HG03066 (cell line): ENCODE results near the gene EBF3.

Experiments
- ATAC-seq: cut with Tn5 transposase; IDR thresholded peaks from one replicate; pipeline ENCODE4 v1.9.1; 2021; ENCODE audit warnings: low read depth; ENCODE audit not compliant: unreplicated experiment

The EBF3 gene

DNA sequence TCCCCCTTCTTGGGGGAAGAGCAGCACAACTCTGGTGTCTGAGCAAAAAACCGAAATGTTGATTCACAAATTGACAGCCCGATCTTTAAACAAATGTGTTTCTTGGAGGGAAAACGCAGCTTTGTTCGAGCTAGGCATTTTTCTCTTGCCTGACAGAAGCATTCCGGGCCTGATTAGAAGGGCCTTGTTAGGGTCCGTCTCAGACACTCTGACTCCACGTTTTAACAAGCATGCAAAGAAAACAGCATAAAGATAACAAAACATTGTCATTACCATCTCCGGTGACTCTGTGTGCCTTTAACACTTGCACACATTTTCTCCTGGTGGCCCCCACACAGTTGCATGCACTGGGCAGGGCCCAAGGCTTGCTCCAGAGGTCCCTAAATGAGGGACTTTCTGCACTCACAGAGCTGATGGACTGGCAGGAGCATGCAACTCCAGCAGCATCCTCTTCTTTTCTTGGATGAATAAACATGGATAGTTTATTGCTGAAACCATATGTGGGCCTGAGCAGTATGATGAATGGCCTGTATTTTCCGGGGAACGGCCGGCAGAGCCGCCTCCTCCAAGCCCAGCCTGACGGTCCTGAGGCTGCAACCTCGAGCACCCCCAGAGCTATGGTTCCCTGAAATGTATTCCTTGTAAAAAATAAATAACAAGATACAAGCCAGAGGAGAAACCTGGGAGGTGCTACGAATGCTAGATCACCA is 50.9 kb downstream of the EBF3 start:
- ATAC-seq: no peak

DNA sequence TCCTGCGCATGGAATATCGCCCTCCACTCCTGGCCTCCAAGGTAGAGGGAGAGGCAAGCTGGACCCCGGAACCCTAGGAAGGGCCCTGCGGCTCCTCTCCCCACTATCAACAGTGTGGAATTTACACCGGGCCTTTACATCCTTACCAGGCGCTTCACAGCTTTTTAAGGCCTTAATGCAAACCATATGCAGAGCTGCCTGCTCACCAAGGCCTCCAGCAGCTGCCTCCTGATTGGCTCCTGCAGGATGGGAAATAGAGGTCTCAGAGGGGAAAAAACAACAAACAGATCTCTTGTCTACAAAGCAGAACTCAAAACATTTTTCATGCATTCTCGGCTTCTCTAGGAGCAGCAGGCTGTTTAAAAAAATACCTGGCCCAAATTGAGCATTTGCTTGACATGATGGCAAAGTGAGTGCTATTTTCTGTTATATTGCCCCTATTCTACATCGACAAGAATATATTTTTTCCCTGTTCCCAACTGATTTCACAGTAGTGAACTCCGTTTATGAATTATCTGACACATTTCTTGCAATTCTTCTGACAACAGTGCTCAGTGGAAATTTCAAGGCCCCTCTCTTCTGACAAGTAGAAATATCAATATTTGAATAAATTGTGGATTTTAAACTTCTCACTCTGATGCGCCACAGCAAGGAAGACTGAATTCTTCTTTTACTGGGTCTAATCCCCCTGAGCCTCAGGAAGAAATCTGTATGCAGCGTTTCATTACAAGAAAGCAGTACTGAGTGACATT is 51.7 kb downstream of the EBF3 start:
- ATAC-seq: no peak

DNA sequence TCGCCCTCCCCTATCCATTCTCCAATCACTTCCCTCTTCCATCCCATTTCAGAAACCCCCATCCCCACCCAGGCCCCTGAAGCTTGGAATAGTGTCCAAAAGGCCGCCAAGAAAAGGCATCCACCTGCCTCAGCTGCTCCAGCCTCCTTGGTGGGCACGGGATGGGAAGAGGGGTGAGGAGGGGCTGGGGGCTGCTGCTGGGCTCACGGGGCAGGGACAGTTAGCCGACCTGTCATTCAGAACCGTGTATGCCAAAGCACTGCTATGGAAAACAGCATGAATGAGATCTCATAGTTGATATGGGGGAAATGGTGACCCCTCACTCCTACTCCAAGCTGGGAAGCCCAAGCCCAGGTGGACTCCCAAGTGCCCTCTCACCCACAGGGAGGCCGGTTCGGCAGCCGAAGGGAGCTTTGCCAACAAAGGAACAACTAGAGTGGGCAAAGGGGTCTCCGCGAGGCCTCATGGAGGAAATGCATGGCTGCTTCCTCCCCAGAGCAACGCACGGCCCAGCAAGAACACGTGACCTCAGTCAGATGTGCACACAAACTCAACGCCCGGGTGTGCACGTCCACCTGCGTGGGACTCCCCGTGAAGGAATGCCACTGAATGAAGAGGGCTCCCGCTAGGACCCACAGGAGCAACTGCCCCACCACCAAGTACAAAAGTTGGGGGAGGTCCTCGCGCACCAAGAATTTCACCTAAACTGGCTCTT is 52.5 kb downstream of the EBF3 start:
- ATAC-seq: no peak

DNA sequence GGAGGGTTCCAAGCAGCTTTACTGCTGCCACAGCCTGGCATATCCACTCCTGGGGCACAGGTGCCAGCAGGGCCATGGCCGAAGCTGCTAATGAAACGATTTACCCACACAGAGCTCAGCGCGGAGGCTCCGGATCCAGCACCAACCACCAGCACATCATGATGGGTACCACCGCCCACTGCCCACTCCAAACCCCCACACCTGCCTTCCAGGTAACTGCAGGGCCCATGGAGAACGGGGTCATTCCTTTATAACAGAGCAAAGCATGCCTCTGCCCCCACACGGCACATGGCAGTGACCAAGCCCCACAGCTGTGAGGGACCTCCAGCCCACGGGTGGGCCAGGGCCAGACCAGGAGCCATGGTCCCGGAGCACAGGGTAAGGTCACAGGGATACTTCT is 53.2 kb downstream of the EBF3 start:
- ATAC-seq: no peak

DNA sequence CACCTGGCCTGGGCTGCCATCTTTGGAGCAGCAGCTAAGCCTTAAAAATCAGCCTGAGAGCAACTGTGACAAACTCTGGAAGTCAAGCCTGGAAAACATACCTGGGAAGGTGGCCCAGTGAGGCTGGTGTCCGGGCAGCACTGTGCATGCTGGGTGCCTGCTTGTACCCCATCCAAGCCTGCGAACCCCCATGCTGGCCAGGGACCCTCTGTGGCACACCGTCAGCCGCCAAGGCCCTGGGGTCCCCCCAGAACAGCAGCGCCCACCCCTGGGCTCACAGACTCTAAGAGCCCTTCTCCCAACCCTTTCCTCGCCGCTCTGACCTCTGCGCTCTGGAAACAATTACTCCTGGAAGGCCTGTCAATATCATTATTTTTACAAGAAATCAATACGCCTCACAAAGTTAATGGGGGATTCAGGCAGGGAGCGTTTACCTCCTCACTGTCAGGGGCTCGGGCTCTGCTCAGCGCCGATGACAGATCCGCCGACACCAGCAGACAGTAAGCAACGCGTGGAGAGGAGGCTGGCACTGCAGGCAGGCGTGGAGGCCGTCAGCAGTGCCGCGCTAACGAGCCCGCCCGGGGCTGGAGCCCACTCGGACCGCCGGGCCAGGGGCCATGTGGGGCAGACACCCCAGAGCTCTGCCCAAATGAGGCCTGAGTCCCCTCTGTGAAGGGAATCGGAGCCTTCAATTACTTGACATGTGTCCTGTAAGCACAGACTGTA is 54.4 kb downstream of the EBF3 start:
- ATAC-seq: no peak

DNA sequence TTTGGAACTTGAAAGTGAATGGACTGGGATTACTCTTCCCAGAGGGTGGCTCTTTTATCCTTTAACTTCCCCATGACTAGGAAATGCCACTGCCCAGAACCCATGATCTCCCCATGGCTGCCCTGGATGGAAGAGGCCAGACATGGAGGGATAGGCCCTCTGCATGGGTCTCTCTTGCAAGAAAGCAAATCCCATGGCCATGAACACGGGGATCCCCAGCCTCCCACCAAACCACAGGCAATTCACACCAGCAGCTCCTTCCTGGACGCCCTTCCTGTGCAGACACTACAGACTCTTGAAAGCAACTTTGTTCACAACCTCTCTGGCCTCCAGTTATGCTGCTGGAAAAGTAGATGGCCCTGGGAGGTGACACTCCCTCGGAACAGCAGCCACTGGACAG is 55.0 kb downstream of the EBF3 start:
- no peak for ATAC-seq

DNA sequence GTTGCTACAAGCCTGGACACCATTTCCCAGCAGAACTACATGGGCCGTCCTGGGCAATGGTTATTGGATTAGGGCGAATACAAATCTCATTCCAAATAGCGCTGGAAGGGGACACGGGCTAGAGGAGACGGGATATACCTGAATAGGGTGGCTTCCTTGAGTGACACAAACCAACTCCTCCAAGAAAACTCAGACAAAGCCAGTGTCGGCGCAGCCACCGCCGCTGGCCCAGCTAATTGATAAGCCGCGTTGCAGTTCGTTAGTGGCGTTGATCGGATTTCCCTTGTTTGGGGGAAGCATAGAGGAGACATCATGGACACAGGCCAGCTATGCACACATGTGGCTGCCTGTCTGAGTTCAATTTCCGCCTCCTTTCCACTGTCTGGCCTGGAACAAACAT is 55.7 kb downstream of the EBF3 start:
- ATAC-seq: no peak

DNA sequence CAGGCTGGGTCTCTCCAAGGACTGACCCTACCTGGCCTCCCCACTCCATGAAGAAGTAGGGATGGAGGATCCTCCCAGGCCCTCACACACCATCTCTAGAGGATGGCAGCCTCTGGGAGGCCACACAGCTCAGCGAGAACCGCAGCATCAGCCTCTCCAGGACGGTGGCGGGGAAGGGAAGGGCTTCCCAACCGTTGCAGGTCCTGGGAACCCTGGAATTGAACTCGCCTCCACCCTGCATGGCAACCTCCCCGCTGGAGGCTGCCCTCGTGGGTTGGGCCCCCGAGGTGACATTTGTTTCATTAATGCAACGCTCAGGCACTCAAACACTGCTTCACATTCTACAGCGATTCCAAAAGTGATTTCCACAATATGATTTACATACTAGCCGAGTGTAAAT is 58.5 kb downstream of the EBF3 start:
- ATAC-seq: no peak

DNA sequence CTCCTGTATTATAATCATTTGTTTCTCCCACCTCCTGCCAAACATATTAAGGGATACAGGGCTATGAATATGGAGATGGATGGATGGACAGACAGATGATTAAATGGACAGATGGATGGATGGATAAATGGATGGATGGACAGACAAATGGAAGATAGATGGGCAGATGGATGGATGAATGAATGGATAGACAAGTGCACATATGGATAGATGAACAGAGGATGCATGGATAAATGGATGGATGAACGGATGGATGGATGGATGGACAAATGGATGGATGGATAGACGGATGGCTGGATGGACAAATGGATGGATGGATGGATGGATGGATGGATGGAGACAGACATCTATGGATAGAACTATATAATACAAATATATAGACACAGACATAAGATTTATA is 59.8 kb downstream of the EBF3 start:
- ATAC-seq: no peak

DNA sequence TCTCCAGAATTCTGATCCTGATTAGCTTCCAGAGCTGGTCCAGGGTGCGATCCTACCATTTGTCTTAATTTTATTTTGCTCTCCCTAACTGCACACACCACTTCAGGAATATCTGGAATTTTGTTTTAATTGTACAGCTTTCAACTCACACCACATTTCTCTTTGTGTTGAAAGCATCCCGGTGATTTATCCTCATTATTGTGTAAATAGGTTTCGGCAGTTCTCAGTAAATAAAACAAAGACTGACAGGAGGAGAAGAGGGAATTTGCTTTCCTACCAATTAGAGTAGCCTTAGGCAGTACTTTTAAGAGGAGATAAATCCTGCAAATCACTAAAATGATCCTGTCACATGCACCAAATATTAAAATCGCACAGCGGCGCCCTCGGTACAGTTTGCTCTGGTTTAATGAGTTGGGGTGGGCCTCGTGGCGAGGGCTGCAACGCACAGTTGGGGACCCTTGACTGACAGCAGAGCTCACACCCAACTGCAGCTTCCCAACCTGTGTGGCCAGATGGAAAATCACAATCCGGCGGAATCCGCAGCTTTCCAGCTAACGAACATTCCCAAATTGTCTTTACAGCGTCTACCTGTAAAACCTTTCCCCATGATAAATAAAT is 62.6 kb downstream of the EBF3 start:
- no peak for ATAC-seq

DNA sequence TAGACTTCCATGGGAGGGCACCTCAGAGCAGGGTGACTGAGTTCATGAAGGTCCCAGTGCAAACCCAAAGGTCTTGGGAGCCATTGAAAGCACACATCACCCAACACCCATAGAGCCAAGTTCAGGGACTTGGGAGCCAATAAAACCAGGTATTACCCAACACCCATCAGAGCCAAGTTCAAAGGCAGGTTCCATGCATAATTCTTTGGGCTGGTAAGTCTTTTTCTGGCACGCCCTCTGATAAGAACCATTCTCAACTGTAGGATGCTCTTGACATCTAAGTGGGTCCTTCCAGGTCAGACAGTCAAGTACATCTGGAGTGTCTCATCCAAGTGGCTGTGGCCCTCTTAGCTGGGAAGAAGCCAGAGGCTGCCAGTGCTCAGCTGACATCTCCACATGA is 63.2 kb downstream of the EBF3 start:
- ATAC-seq: no peak

DNA sequence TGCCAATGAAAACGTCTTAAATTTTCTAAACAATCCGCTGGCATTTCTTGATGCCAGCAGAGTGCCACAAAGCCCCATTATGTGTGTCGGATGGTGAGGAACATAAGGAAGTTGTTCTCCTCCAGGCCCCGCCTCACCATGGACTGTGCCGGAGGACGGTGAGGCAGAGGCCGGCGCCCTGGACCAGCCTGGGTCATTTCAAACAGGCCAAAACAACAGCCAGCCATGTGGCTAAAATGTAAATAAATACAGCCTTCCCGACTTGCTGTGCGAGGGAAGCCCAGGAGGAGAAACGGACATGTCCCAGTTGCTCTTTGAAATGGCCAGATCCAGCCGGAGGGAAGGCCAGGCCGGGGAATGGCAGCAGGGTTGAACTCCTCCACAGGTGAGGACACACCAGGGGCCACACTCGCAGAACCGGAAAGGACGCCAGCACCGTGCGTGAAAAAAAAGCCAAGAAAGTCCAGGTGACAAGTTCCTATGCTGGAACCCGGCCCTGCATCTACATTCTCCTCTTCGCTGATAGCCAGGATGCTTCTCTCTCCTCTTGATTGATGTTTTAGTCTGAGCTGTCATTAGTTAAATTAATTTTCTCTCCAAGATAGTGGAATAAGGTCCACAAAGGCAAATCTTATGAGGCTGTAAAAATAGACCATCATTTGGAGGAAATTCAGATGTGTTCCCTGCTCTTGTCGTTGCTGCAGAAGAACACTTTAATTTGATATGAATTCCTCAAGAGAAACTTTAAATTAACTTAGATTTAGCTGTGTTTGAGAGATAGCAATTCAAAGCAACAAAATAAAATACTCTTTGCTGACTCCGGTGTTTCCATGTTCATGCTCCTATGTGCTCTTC is 64.6 kb downstream of the EBF3 start:
- no peak for ATAC-seq

DNA sequence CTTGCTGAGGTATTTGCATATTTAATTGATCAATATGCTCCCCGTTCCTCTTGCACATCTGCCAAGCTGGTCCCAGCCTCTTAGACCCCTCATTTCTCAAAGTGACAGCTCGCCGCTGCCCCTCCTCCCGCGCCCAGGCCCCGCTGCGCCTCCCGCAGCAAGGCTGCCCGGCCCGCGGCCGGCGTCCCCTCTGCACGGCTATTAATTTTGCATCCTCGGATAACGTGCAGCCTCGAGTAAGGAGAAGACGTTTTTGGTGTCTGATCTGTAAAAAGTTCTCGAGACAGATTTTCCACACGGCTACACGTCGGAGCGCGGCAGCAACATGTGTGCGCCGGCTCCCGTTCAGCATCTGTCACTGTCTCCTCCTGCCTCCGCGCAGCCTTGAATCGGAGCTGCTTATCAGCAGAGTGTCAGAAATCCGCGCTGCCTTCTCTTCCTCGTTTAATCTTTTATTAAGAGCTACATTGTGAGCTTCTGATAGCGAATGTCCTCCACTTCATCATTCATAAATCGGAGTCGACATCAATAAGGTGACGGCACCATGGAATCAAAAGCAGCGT is 65.3 kb downstream of the EBF3 start:
- no peak for ATAC-seq

DNA sequence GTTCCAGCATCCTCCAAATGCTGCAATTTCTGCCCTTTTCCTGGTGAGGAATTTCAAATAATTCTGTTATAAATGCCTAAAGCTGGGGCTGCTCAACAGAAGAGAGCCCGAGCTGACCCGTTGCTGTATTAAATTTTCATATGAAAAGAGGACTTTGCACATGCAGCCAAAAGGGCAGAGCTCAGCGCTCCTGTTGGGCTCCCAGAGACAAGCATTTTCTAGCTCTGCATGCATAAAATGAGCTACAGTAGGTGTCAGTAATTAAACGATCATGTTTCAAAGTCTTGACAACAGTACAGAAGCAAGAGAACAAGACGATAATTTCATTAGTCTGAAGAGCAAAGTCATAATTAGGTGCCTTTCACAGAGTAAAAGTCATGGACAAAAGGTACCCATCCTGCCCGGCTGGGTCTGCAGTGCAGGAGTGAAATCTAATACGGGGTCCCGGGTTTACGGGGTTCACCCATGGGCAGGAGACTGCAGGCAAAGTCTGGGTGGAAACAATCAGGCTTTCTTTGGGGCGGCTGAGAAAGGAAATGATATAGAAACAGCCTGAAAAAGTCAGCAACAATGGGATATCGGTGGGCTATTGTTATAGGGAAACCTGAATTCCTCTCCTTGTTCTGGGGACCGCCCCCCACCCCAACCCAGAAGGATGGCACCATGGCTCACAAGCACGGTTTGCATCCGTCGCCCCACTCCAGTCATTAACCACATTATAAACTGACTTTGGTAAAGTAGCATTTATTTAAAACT is 66.0 kb downstream of the EBF3 start:
- ATAC-seq: no peak

DNA sequence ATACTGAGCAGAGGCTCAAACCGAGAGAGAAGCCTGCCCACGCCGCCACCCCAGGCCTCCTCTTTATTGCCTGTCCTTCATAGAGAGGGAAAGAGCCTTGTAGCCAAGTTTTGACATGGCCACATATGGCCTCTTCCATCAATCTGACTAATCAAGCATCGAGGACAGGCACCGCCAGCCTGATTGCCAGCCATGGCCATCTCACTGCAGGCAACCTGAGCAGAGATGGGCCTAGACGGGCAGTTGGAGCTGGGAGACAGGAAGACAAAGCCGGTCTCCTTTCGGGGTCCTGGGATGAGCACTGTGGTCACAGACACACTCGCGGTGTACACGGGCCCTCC is 67.2 kb downstream of the EBF3 start:
- no peak for ATAC-seq

DNA sequence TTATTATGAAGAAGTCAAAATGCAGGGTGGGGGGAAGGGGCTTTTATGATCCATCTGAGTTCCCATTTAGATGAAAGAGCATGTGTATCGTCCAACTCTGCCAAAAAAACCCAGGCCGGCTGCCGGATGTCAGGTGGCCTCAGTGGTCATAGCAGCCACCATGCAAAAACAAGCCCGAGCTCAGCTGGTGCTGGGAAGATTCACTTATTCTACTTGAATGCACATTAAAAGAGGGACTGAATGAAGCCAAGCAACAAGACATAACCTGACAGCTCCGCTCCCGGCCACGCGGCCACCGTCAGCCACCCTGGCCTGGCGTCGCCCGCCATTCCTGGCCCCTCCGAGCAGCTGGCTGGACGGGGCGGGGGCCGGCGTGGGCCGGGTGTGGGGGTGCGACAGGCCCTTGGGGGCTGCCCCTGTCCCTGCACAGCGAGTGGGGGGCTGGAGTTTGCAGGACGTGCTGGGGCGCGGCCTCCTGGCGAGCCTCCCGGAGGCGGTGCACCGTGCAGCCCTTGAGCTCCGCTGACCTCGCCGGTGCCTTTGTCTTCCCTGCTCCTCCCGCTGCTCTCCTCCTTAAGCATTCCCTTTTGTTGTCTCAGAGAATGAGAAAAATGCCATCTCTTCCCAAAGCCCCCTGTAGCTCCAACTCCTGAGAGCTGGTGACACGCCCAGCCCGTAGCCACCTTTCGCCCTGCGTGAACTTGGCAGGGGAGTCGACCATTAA is 67.8 kb downstream of the EBF3 start:
- ATAC-seq: no peak

DNA sequence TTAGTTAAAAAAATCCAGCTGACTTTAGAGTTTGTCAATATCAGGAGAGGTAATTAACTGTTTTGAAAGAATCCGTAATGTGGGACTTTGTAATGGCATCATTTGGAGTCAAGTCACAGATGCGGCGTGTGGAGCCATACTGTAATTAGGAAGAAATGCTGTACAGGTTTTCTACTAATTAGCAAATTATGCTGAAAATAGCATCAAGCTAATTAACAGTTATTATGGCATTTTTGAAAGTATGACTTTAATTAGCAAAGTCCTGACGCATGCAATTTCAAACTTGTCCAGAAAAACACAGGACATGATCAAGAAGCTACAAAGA is 68.3 kb downstream of the EBF3 start:
- no peak for ATAC-seq

DNA sequence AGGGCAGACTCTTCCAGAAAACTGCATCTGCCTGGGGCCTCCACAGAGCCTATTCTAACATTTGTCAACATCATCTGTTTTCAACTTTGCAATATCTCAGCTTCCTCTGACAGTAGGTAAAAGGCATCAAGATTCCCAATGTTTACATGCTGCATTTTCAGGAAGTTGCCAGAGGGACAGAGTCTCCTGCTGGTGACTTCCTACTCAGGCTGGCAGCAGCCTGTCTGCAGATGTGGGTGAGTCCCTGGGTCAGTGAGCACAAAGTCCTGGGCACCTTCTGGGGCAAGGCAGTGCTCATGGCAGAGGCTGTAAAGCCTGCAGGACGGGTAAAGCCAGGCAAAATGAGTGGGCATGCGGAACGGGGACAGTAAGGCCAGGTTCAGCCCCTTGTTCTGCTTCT is 69.4 kb downstream of the EBF3 start:
- ATAC-seq: no peak
